ENCODE results near the gene PIGL. TPM values are rescaled to one million over a fixed set of nuclear protein-coding genes. Genes with fewer than 3 reads are reported as not detected.
"Not testable (repeated sequence)": the region's sequence is repeated elsewhere in the genome, so short reads cannot be mapped to it uniquely, and the experiment has no call there.

The PIGL gene
- total RNA-seq, 6 experiments from 2014 or later, result 12.0 to 15.5 (median 14.9) TPM

- peaks cover 8% of the 10 kb centered on the region; the same call in 1 of the 2 replicates for H3K36me3 Mint-ChIP-seq (ENCODE audit: low read depth)
- peaks cover 71% of the 10 kb centered on the region for H3K4me1 Mint-ChIP-seq (ENCODE audit: low read depth)
- no peak for DNase-seq
- peak overlapping the region; percentile 86 for H3K4me3 Mint-ChIP-seq
- TF ChIP-seq CTCF (IDR thresholded peaks at IDR 0.05), result peak; percentile 47; the same call in 1 of the 2 replicates
- H3K27ac Mint-ChIP-seq, result peak overlapping the region; percentile 100
- no peaks in the 10 kb centered on the region for H3K9me3 Mint-ChIP-seq
- H3K27me3 Mint-ChIP-seq (ENCODE audit: insufficient read depth), result no peaks in the 10 kb centered on the region
These were observed 70.0 kb downstream of the PIGL start for GRCh38 chr17:16286947-16287562.

- peaks cover 8% of the 10 kb centered on the region; the same call in 1 of the 2 replicates for H3K36me3 Mint-ChIP-seq (ENCODE audit: low read depth)
- no peaks in the 10 kb centered on the region for H3K27me3 Mint-ChIP-seq (ENCODE audit: insufficient read depth)
- peak; percentile 75 for DNase-seq
- TF ChIP-seq CTCF (IDR thresholded peaks at IDR 0.05), result no peak
- no peaks in the 10 kb centered on the region for H3K9me3 Mint-ChIP-seq
- peaks cover 71% of the 10 kb centered on the region for H3K4me1 Mint-ChIP-seq (ENCODE audit: low read depth)
- H3K27ac Mint-ChIP-seq, result peak overlapping the region; percentile 100
- peak overlapping the region; percentile 86 for H3K4me3 Mint-ChIP-seq
These were observed 70.6 kb downstream of the PIGL start for GRCh38 chr17:16287563-16288027.

GRCh38 chr17:16288860-16289571 is 72.0 kb downstream of the PIGL start:
- DNase-seq, result no peak
- peak overlapping the region; percentile 100; the same call in 1 of the 2 replicates for H3K27ac Mint-ChIP-seq
- H3K27me3 Mint-ChIP-seq (ENCODE audit: insufficient read depth), result no peaks in the 10 kb centered on the region
- H3K36me3 Mint-ChIP-seq (ENCODE audit: low read depth), result peaks cover 8% of the 10 kb centered on the region; the same call in 1 of the 2 replicates
- no peak overlapping the region for H3K4me3 Mint-ChIP-seq
- TF ChIP-seq CTCF (IDR thresholded peaks at IDR 0.05), result no peak
- no peaks in the 10 kb centered on the region for H3K9me3 Mint-ChIP-seq
- peaks cover 60% of the 10 kb centered on the region for H3K4me1 Mint-ChIP-seq (ENCODE audit: low read depth)

DNA sequence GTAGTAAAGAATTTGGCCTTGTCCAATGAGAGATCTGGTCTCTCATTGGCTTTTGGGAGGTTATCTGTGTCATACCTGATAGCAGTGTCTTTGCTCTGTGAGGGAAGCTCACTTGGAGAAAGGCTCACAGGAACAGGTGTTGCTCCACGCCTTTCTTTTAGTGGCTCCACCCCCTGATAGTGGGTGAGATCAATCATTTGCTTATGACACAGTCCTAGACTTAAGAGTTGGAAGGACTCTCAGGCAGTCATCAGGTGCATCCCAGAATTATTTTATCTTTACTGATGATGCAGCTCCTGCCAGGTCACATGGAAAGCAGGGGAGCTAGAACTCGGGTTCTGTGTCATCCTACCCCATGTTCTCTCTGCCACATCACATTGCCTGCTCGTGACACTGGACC is 76.9 kb downstream of the PIGL start:
- Mint-ChIP-seq H3K27me3 (ENCODE audit: insufficient read depth) (no peaks in the 10 kb centered on the region), H3K36me3 (ENCODE audit: low read depth) (peaks cover 4% of the 10 kb centered on the region; the same call in 1 of the 2 replicates), H3K4me3 (no peak overlapping the region), H3K9me3 (no peaks in the 10 kb centered on the region), H3K27ac (no peak overlapping the region), H3K4me1 (ENCODE audit: low read depth) (peaks cover 16% of the 10 kb centered on the region)
- no peak for DNase-seq
- no peak for TF ChIP-seq CTCF (IDR thresholded peaks at IDR 0.05)

DNA sequence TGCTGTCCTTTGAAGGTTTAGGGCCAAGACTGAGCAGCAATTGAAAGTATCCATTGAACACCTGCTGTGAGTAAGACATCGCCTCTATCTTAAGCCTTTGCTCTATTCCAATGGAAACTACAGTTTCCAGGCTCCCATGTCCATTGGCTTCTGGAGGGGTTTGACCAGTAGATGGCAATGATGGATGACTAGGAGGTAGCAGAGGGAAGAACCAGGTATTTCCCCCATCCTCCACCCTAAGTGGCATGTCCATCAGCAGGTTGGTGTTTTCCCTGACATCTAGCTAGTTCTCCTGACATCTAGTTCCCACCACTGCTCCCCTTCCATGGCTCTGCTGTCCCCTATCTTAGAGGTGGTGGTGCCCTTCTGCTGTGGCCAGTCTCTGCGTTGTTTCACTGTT is 77.5 kb downstream of the PIGL start:
- no peak for TF ChIP-seq CTCF (IDR thresholded peaks at IDR 0.05)
- Mint-ChIP-seq H3K27ac (no peak overlapping the region), H3K4me3 (no peak overlapping the region), H3K9me3 (no peaks in the 10 kb centered on the region), H3K27me3 (ENCODE audit: insufficient read depth) (no peaks in the 10 kb centered on the region), H3K36me3 (ENCODE audit: low read depth) (peaks cover 4% of the 10 kb centered on the region; the same call in 1 of the 2 replicates), H3K4me1 (ENCODE audit: low read depth) (peaks cover 10% of the 10 kb centered on the region)
- no peak for DNase-seq

DNA sequence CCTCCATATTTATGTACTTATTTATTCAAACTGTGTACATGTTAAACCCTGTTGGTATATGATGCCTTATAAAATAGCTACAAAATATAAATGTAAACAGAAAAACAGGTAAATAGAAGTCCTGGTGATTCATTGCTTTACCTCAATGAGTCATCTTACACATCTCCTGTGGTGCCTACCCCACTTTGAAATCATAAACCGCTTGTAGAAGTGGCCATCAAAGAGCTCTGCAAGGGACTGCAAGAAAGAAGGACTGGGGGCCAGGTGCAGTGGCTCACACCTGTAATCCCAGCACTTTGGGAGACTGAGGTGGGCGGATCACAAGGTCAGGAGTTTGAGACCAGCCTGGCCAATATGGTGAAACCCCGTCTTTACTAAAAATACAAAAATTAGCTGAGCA is 79.1 kb downstream of the PIGL start:
- H3K27ac Mint-ChIP-seq; H3K27me3 Mint-ChIP-seq (ENCODE audit: insufficient read depth); H3K36me3 Mint-ChIP-seq (ENCODE audit: low read depth); H3K4me3 Mint-ChIP-seq; H3K4me1 Mint-ChIP-seq (ENCODE audit: low read depth); H3K9me3 Mint-ChIP-seq; DNase-seq: not testable (repeated sequence)

Measured in HFFc6 (cell line).